Testis (tissue), 3 donors: ENCODE results near the gene CCDC50. TPM values are rescaled to one million over a fixed set of nuclear protein-coding genes. Genes with fewer than 3 reads are reported as not detected.

ENCODE experiments used
- DNase-seq: peaks from one replicate; pipeline ENCODE4 v3.0.0-alpha.2; 2019
- H3K27ac ChIP-seq, 2 donors: fragments of 200-600 bp; sonication (generic); one replicate each; pipeline ENCODE4 v1.5.1; 2019
- H3K27me3 ChIP-seq: fragments of 200-600 bp; sonication (generic); one replicate; pipeline ENCODE4 v1.5.1; 2019
- H3K36me3 ChIP-seq: fragments of 200-600 bp; sonication (generic); one replicate; pipeline ENCODE4 v1.5.1; 2017; ENCODE audit warnings: low read depth; ENCODE audit errors: missing control alignments
- H3K4me1 ChIP-seq: fragments of 200-600 bp; sonication (generic); one replicate; pipeline ENCODE4 v1.5.1; 2019
- H3K4me3 ChIP-seq, 2 donors: fragments of 200-600 bp; sonication (generic); one replicate each; pipeline ENCODE4 v1.5.1; 2017 to 2019
- H3K9me3 ChIP-seq: fragments of 200-600 bp; sonication (generic); one replicate; pipeline ENCODE4 v1.5.1; 2017
- CTCF ChIP-seq, 3 experiments: fragments of 450-650 bp in 2 of 3; fragments of 200-600 bp in 1 of 3; sonication (generic) in 1 of 3; IDR thresholded peaks; one replicate each; pipeline ENCODE4 v1.5.1; 2016 to 2019; ENCODE audit warnings: antibody characterized with exemption in 3 of 3, mild to moderate bottlenecking in 2 of 3, moderate library complexity in 1 of 3
- POLR2A ChIP-seq: fragments of 450-650 bp; IDR thresholded peaks from one replicate; pipeline ENCODE4 v1.6.1; 2017; ENCODE audit warnings: antibody characterized with exemption, mild to moderate bottlenecking, moderate library complexity
- WGBS, 2 donors: methylation state at CpG; one replicate each; pipeline ENCODE4 v1.1.5; 2018; 5-methylcytosine and 5-hydroxymethylcytosine counted together
- intact Hi-C: fragments of 100-400 bp; cut with DNase I; formaldehyde crosslinking; loops from one replicate; pipeline ENCODE4 v1.15.1; 2023; ENCODE audit warnings: low total_unique reads
- polyA plus RNA-seq: library from polyadenylated mRNA; stranded (reverse); fragments of 350-450 nt; fragmentation: Illumina TruSeq; extraction: RNeasy Lipid Tissue Mini Kit (QIAGEN cat#74804); gene quantifications from one replicate; pipeline ENCODE4 v1.2.3, GENCODE V29; 2014; ENCODE audit warnings: low read depth, low replicate concordance; ENCODE audit not compliant: insufficient read depth
- total RNA-seq, 2 donors: library from RNA; depleted of rRNA; stranded (reverse); fragments of >200 nt; gene quantifications; one replicate each; pipeline ENCODE4 v1.2.3, GENCODE V29; 2016

The CCDC50 gene
- total and polyA plus RNA-seq, 3 donors from 2014 or later, result 65.0 to 69.9 (median 68.2) TPM

DNA sequence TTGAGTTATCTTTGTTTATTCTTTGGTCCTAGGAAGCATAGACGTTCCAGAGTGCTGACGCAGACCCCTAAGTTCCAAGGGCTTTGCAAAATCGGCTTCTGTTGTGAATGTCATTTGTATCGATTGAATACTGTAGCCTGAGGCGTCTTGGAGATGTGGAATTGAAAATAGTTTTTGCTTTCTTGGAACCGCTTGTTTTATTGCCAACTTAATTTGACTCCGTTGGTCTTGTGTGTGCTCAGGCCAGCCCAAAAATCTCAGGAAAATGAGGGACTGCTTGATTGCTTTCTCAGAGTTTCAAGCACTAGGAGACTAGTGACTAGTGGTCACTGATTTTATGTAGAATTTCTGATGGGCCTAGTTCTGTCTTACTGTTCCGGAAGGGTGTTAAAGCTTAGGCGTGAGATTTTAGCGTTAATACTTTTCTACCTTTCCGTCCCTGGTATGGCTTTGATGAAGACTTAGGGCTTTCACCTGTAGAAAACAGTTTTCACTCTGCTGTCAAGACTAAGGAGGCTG lies 1.4 kb downstream of the CCDC50 start:
- no peak for DNase-seq
- H3K36me3 ChIP-seq, result no peaks in the 10 kb centered on the region
- H3K9me3 ChIP-seq, result no peaks in the 10 kb centered on the region
- H3K4me3 ChIP-seq, result peak overlapping the region; percentile 89 to 95
- peaks cover 20% of the 10 kb centered on the region for H3K4me1 ChIP-seq
- no peak for TF ChIP-seq POLR2A
- no peak for TF ChIP-seq CTCF (IDR thresholded peaks at IDR 0.05)
- peak overlapping the region; percentile 90 to 98 for H3K27ac ChIP-seq
- H3K27me3 ChIP-seq, result no peaks in the 10 kb centered on the region
- 9 to 24% methylated on average over 11 of the region's 11 CpGs for WGBS, 2 donors
- intact Hi-C loops, result no loop called here

- Histone ChIP-seq H3K27ac (peak overlapping the region in 1 of 2 donors; percentile 98), H3K36me3 (no peaks in the 10 kb centered on the region), H3K27me3 (no peaks in the 10 kb centered on the region), H3K4me3 (no peak overlapping the region), H3K4me1 (peaks cover 20% of the 10 kb centered on the region), H3K9me3 (no peaks in the 10 kb centered on the region)
- no peak for TF ChIP-seq CTCF (IDR thresholded peaks at IDR 0.05)
- no peak for TF ChIP-seq POLR2A
- 59 to 71% methylated on average over 3 of the region's 3 CpGs for WGBS, 2 donors
- DNase-seq, result no peak
- intact Hi-C loops, result no loop called here
Measured at GRCh38 chr3:191331388-191331787, 2.2 kb downstream of the CCDC50 start.

- H3K4me3 ChIP-seq, result no peak overlapping the region
- intact Hi-C loops, result no loop called here
- WGBS, 2 donors, result 79 to 90% methylated on average over 3 of the region's 3 CpGs
- no peaks in the 10 kb centered on the region for H3K9me3 ChIP-seq
- H3K36me3 ChIP-seq, result no peaks in the 10 kb centered on the region
- DNase-seq, result no peak
- H3K27ac ChIP-seq, result no peak overlapping the region
- H3K27me3 ChIP-seq, result no peaks in the 10 kb centered on the region
- TF ChIP-seq CTCF (IDR thresholded peaks at IDR 0.05), result no peak
- no peak for TF ChIP-seq POLR2A
- peaks cover 17% of the 10 kb centered on the region for H3K4me1 ChIP-seq
Measured at GRCh38 chr3:191333298-191333880, 4.2 kb downstream of the CCDC50 start.

- intact Hi-C loops, result no loop called here
- 78 to 88% methylated on average over 4 of the region's 4 CpGs for WGBS, 2 donors
- peaks cover 11% of the 10 kb centered on the region for H3K4me1 ChIP-seq
Measured at GRCh38 chr3:191334346-191334893, 5.2 kb downstream of the CCDC50 start.

More at GRCh38 chr3:191334346-191334893, 5.2 kb downstream of the CCDC50 start:
- no peaks in the 10 kb centered on the region for H3K36me3 ChIP-seq
- H3K4me3 ChIP-seq, result no peak overlapping the region
- H3K27ac ChIP-seq, result no peak overlapping the region
- H3K9me3 ChIP-seq, result no peaks in the 10 kb centered on the region
- no peak for DNase-seq
- no peaks in the 10 kb centered on the region for H3K27me3 ChIP-seq
- TF ChIP-seq POLR2A (no peak), CTCF (IDR thresholded peaks at IDR 0.05) (no peak)
